Tibial artery (tissue), 4 donors: ENCODE data around the gene BCL2L15.
A peak's percentile ranks its signal among the peaks of the same experiment; 100 is the strongest.

Source experiments
- DNase-seq, 2 donors: peaks; one replicate each; pipeline ENCODE4 v3.0.0-alpha.2; 2019
- H3K27ac ChIP-seq, 2 donors: fragments of 200-600 bp; sonication (generic) in 1 of 2; 1 replicate in 1 of 2; 2 replicates in 1 of 2; pipeline ENCODE4 v1.5.1; 2018 to 2019; ENCODE audit warnings: mild to moderate bottlenecking in 1 of 2
- H3K27me3 ChIP-seq, 2 donors: fragments of 200-600 bp; sonication (generic) in 1 of 2; one replicate each; pipeline versions ENCODE4 v1.5.1 to v1.6.0; 2016 to 2019
- H3K36me3 ChIP-seq, 3 donors: fragments of 200-600 bp; sonication (generic) in 2 of 3; one replicate each; pipeline ENCODE4 v1.5.1; 2016 to 2019; ENCODE audit warnings: mild to moderate bottlenecking in 2 of 3
- H3K4me1 ChIP-seq, 4 donors: fragments of 200-600 bp; sonication (generic) in 2 of 4; 1 replicate in 3 of 4; 2 replicates in 1 of 4; pipeline ENCODE4 v1.5.1; 2016 to 2019
- H3K4me3 ChIP-seq, 2 donors: fragments of 200-600 bp; sonication (generic) in 1 of 2; 1 replicate in 1 of 2; 2 replicates in 1 of 2; pipeline ENCODE4 v1.5.1; 2018 to 2019; ENCODE audit warnings: mild to moderate bottlenecking in 2 of 2
- H3K9me3 ChIP-seq, 3 donors: fragments of 200-600 bp; sonication (generic) in 1 of 3; one replicate each; pipeline ENCODE4 v1.5.1; 2016 to 2019
- CTCF ChIP-seq, 2 experiments: fragments of 200-600 bp in 1 of 2; fragments of 450-650 bp in 1 of 2; IDR thresholded peaks; one replicate each; pipeline ENCODE4 v1.5.1; 2017 to 2019; ENCODE audit warnings: antibody characterized with exemption in 2 of 2, mild to moderate bottlenecking in 1 of 2, moderate library complexity in 1 of 2
- intact Hi-C: fragments of 100-400 bp; cut with DNase I; formaldehyde crosslinking; loops from one replicate; pipeline ENCODE4 v1.15.0; 2023; ENCODE audit warnings: low total_unique reads

Gene BCL2L15

GRCh38 chr1:113899111-113899510 is 11.7 kb upstream of the BCL2L15 start:
- Histone ChIP-seq H3K9me3 (no peaks in the 10 kb centered on the region), H3K27ac (peak overlapping the region; percentile 62 to 65), H3K27me3 (no peaks in the 10 kb centered on the region), H3K4me3 (no peak overlapping the region), H3K36me3 (peaks cover 35 to 59% (median 42%) of the 10 kb centered on the region in 3 donors), H3K4me1 (peaks cover 0 to 28% (median 10%) of the 10 kb centered on the region in 4 donors)
- no peak for DNase-seq
- intact Hi-C loops = loop anchor here (10.0 kb wide), 1 partner anchor 54 kb away; no protein-coding TSS in a partner anchor
- no peak for TF ChIP-seq CTCF (IDR thresholded peaks at IDR 0.05)

GRCh38 chr1:113898241-113898814 is 10.9 kb upstream of the BCL2L15 start:
- DNase-seq = no peak
- intact Hi-C loops = loop anchor here (10.0 kb wide), 1 partner anchor 54 kb away; no protein-coding TSS in a partner anchor
- Histone ChIP-seq H3K4me1 (peaks cover 0 to 20% (median 6%) of the 10 kb centered on the region in 4 donors), H3K36me3 (peaks cover 35 to 66% (median 42%) of the 10 kb centered on the region in 3 donors), H3K27ac (peak overlapping the region; percentile 62 to 65), H3K27me3 (no peaks in the 10 kb centered on the region), H3K9me3 (no peaks in the 10 kb centered on the region), H3K4me3 (no peak overlapping the region)
- TF ChIP-seq CTCF (IDR thresholded peaks at IDR 0.05) = no peak

- no peak for TF ChIP-seq CTCF (IDR thresholded peaks at IDR 0.05)
- no peaks in the 10 kb centered on the region for H3K27me3 ChIP-seq
- no peaks in the 10 kb centered on the region for H3K9me3 ChIP-seq
- no peak overlapping the region for H3K4me3 ChIP-seq
- intact Hi-C loops = loop anchor here (10.0 kb wide), 1 partner anchor 51 kb away; no protein-coding TSS in a partner anchor
- H3K27ac ChIP-seq = no peak overlapping the region
- DNase-seq = no peak
- H3K36me3 ChIP-seq = peaks cover 35 to 64% (median 42%) of the 10 kb centered on the region in 3 donors
- peaks cover 0 to 15% (median 4%) of the 10 kb centered on the region in 4 donors for H3K4me1 ChIP-seq
These were observed 8.6 kb upstream of the BCL2L15 start for GRCh38 chr1:113895961-113896360.

GRCh38 chr1:113895098-113895497 is 7.7 kb upstream of the BCL2L15 start:
- no peak overlapping the region for H3K4me3 ChIP-seq
- peaks cover 0 to 15% (median 4%) of the 10 kb centered on the region in 4 donors for H3K4me1 ChIP-seq
- no peaks in the 10 kb centered on the region for H3K9me3 ChIP-seq
- H3K36me3 ChIP-seq = peaks cover 35 to 56% (median 42%) of the 10 kb centered on the region in 3 donors
- no peak for DNase-seq
- H3K27me3 ChIP-seq = no peaks in the 10 kb centered on the region
- TF ChIP-seq CTCF (IDR thresholded peaks at IDR 0.05) = no peak
- intact Hi-C loops = loop anchor here (10.0 kb wide), 1 partner anchor 50 kb away; no protein-coding TSS in a partner anchor
- no peak overlapping the region for H3K27ac ChIP-seq

- intact Hi-C loops = loop anchor here (10.0 kb wide), 1 partner anchor 48 kb away; no protein-coding TSS in a partner anchor
- Histone ChIP-seq H3K27ac (no peak overlapping the region), H3K9me3 (no peaks in the 10 kb centered on the region), H3K4me3 (no peak overlapping the region), H3K36me3 (peaks cover 34 to 48% (median 40%) of the 10 kb centered on the region in 3 donors), H3K4me1 (peaks cover 0 to 3% (median 0%) of the 10 kb centered on the region in 4 donors), H3K27me3 (no peaks in the 10 kb centered on the region)
- DNase-seq = no peak
- no peak for TF ChIP-seq CTCF (IDR thresholded peaks at IDR 0.05)
These were observed 5.9 kb upstream of the BCL2L15 start for GRCh38 chr1:113893267-113893666.
